ENCODE results near the gene TMEM163.

DNA sequence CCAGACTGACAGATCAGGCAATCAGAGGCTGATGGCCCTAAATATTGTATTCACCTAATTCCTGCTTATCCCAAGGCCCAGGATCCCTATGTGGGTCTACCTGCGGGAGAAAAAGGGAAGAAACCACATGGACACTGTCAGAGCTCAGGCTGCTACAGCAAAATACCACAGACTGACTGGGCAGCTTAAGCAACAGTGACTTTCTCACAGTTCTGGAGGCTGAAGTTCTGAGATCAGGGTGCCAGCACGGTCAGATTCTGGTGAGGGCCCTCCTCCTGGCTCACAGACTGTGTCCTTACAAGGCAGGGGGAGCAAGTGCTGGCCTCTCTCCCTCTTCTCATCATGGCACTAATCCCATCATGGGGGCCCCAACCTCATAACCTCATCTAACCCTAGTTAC, 181.7 kb downstream of the TMEM163 start:
- TF ChIP-seq, protein P1, sequence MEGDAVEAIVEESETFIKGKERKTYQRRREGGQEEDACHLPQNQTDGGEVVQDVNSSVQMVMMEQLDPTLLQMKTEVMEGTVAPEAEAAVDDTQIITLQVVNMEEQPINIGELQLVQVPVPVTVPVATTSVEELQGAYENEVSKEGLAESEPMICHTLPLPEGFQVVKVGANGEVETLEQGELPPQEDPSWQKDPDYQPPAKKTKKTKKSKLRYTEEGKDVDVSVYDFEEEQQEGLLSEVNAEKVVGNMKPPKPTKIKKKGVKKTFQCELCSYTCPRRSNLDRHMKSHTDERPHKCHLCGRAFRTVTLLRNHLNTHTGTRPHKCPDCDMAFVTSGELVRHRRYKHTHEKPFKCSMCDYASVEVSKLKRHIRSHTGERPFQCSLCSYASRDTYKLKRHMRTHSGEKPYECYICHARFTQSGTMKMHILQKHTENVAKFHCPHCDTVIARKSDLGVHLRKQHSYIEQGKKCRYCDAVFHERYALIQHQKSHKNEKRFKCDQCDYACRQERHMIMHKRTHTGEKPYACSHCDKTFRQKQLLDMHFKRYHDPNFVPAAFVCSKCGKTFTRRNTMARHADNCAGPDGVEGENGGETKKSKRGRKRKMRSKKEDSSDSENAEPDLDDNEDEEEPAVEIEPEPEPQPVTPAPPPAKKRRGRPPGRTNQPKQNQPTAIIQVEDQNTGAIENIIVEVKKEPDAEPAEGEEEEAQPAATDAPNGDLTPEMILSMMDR (IDR thresholded peaks at IDR 0.05), result no peak
- no peak for TF ChIP-seq POLR2A (IDR thresholded peaks at IDR 0.05)

Measured in uterus (tissue), 2 donors.